Endothelial cell of umbilical vein (primary cell): ENCODE measurements around the gene DAB1. TPM values are rescaled to one million over a fixed set of nuclear protein-coding genes. Genes with fewer than 3 reads are reported as not detected.

Experiments
- BruUV-seq: library from RNA; stranded (reverse); fragments of 400-500 nt; replicated peaks from 2 replicates; lab custom pipeline; 2021; lab: Mats Ljungman, UMichigan
- CTCF ChIA-PET: fragments of 300-600, 350-600 bp; sonication (Branson Sonifier 250); formaldehyde crosslinking; loops from one replicate; lab custom pipeline; 2021; ENCODE audit warnings: antibody characterized with exemption, inconsistent platforms; lab: Charles Lee
- POLR2A ChIA-PET: fragments of 300-600, 350-600 bp; sonication (Branson Sonifier 250); formaldehyde crosslinking; loops from one replicate; lab custom pipeline; 2021; ENCODE audit warnings: antibody characterized with exemption, inconsistent platforms; lab: Charles Lee
- DNase-seq: peaks from one replicate; pipeline ENCODE4 v3.0.0-alpha.2; 2011; ENCODE audit warnings: low read depth, low spot score
- FAIRE-seq: peaks from 2 replicates; lab custom pipeline; 2011; peaks lifted over from hg19 to GRCh38; lab: Jason Lieb, UNC
- H2AFZ ChIP-seq: 2 replicates; pipeline ENCODE4 v1.6.0; 2012; ENCODE audit warnings: low read depth, low read length, control low read depth, inconsistent platforms
- H3K27ac ChIP-seq: 2 replicates; pipeline ENCODE4 v1.5.1; 2011; ENCODE audit warnings: low read depth, mild to moderate bottlenecking, control low read depth, low read length, moderate library complexity; ENCODE audit not compliant: insufficient read depth
- H3K27me3 ChIP-seq, 2 experiments: 2 replicates each; pipeline versions ENCODE4 v1.6.0 to v1.6.1; 2011; ENCODE audit warnings: low read length in 2 of 2, mixed read lengths in 1 of 2; ENCODE audit not compliant: control insufficient read depth in 2 of 2, insufficient read depth in 2 of 2
- H3K36me3 ChIP-seq, 2 experiments: 2 replicates in 1 of 2; 3 replicates in 1 of 2; pipeline ENCODE4 v1.5.1; 2011; ENCODE audit warnings: low read length in 2 of 2, mild to moderate bottlenecking in 1 of 2, moderate library complexity in 1 of 2; ENCODE audit not compliant: control insufficient read depth in 2 of 2, insufficient read depth in 2 of 2; ENCODE audit errors: extremely low read depth in 1 of 2
- H3K4me1 ChIP-seq: 3 replicates; pipeline ENCODE4 v1.5.1; 2011; ENCODE audit warnings: mild to moderate bottlenecking, low read length; ENCODE audit not compliant: control insufficient read depth, insufficient read depth; ENCODE audit errors: extremely low read depth
- H3K4me2 ChIP-seq: 2 replicates; pipeline ENCODE4 v1.6.1; 2011; ENCODE audit warnings: low read length, control low read depth, mixed read lengths; ENCODE audit not compliant: insufficient read depth
- H3K4me3 ChIP-seq, 3 experiments: fragments of 200-600 bp in 1 of 3; sonication (generic), shearing (Covaris generic) in 1 of 3; replicated peaks in 1 of 3; 2 replicates each; pipeline ENCODE4 v1.5.1; 2011 to 2016; ENCODE audit warnings: control low read depth in 3 of 3, low read length in 3 of 3, mild to moderate bottlenecking in 2 of 3, inconsistent platforms in 1 of 3, low read depth in 1 of 3, moderate library complexity in 1 of 3; ENCODE audit not compliant: insufficient read depth in 1 of 3
- H3K79me2 ChIP-seq: 2 replicates; pipeline ENCODE4 v1.6.0; 2012; ENCODE audit warnings: low read length, inconsistent platforms; ENCODE audit not compliant: control insufficient read depth, insufficient read depth
- H3K9ac ChIP-seq: replicated peaks from 2 replicates; pipeline ENCODE3; 2011; ENCODE audit warnings: low read length, control low read depth; ENCODE audit not compliant: insufficient read depth; ENCODE audit errors: extremely low read depth
- H3K9me1 ChIP-seq: replicated peaks from 3 replicates; pipeline ENCODE4 v1.6.0; 2011; ENCODE audit warnings: mild to moderate bottlenecking, low read length; ENCODE audit not compliant: control insufficient read depth, insufficient read depth; ENCODE audit errors: extremely low read depth
- H3K9me3 ChIP-seq: replicated peaks from 2 replicates; pipeline ENCODE4 v1.5.1; 2012; ENCODE audit warnings: low read length, inconsistent platforms; ENCODE audit not compliant: control insufficient read depth, insufficient read depth
- H4K20me1 ChIP-seq: replicated peaks from 2 replicates; pipeline ENCODE3; 2011; ENCODE audit warnings: mild to moderate bottlenecking, low read length; ENCODE audit not compliant: control insufficient read depth, insufficient read depth; ENCODE audit errors: extremely low read depth
- CTCF ChIP-seq, 2 donors: IDR thresholded peaks; 1 replicate in 1 of 2; 2 replicates in 1 of 2; pipeline ENCODE4 v1.5.1; 2011; ENCODE audit warnings: low read length in 2 of 2, mild to moderate bottlenecking in 2 of 2, moderate library complexity in 2 of 2, control low read depth in 1 of 2, inconsistent platforms in 1 of 2, low read depth in 1 of 2; ENCODE audit not compliant: insufficient read depth in 1 of 2; ENCODE audit errors: extremely low read depth in 1 of 2
- EZH2 ChIP-seq: IDR thresholded peaks from 2 replicates; pipeline ENCODE4 v1.6.1; 2012; ENCODE audit warnings: borderline replicate concordance, low read depth, mild to moderate bottlenecking, moderate library complexity, low read length, inconsistent platforms; ENCODE audit not compliant: severe bottlenecking
- FOS ChIP-seq: IDR thresholded peaks from 2 replicates; pipeline ENCODE4 v1.6.1; 2011; ENCODE audit warnings: mild to moderate bottlenecking, low read length, moderate library complexity, borderline replicate concordance; ENCODE audit not compliant: insufficient read depth
- GATA2 ChIP-seq: IDR thresholded peaks from 2 replicates; pipeline ENCODE4 v1.7.0; 2011; ENCODE audit warnings: low read depth, mild to moderate bottlenecking, moderate library complexity, mixed read lengths, low read length; ENCODE audit not compliant: insufficient read length, insufficient read depth
- JUN ChIP-seq: IDR thresholded peaks from 2 replicates; pipeline ENCODE4 v1.6.1; 2011; ENCODE audit warnings: borderline replicate concordance, low read depth; ENCODE audit not compliant: insufficient read length, insufficient read depth
- MAX ChIP-seq: IDR thresholded peaks from 2 replicates; pipeline ENCODE4 v1.6.1; 2011; ENCODE audit not compliant: insufficient read depth, insufficient read length
- MYC ChIP-seq: IDR thresholded peaks from one replicate; pipeline ENCODE4 v1.6.1; 2011; ENCODE audit warnings: mild to moderate bottlenecking, low read depth, low read length
- POLR2A ChIP-seq: IDR thresholded peaks from 2 replicates; pipeline ENCODE4 v1.6.1; 2012; ENCODE audit warnings: low read depth, mild to moderate bottlenecking, control low read depth, low read length
- POLR2AphosphoS5 ChIP-seq: IDR thresholded peaks from 2 replicates; pipeline ENCODE4 v1.6.1; 2012; ENCODE audit warnings: low read depth, mild to moderate bottlenecking, control low read depth, low read length, moderate library complexity; ENCODE audit not compliant: insufficient read depth
- dilution Hi-C: fragments of 300-500 bp; cut with MboI; formaldehyde crosslinking; loops from one replicate; pipeline ENCODE4 v1.15.0; 2019; ENCODE audit warnings: low sequenced_read_pairs; ENCODE audit not compliant: extremely low pct_ligation_motif_present
- intact Hi-C: fragments of 100-400 bp; cut with micrococcal nuclease; formaldehyde crosslinking; loops from one replicate; pipeline ENCODE4 v1.10.0; 2022
- polyA plus RNA-seq, 4 experiments: library from polyadenylated mRNA; depleted of rRNA in 3 of 4; stranded (reverse) in 3 of 4; unstranded in 1 of 4; fragments of >200 nt; gene quantifications; 2 replicates each; pipeline versions ENCODE4 v1.2.1 to v1.2.3, GENCODE V29; 2011 to 2012; ENCODE audit warnings: missing spikeins in 1 of 4
- total RNA-seq: library from RNA; stranded (reverse); gene quantifications from 2 replicates; pipeline ENCODE4 v1.2.3, GENCODE V29; 2021

Gene DAB1
- total and polyA plus RNA-seq, 2 donors (not counting 3 experiments of a cell fraction or from before 2014, with no cell fraction given): not detected

GRCh38 chr1:57304591-57304990 is 119.3 kb downstream of the DAB1 start:
- CTCF ChIA-PET: no interaction called here

More at GRCh38 chr1:57304591-57304990, 119.3 kb downstream of the DAB1 start:
- POLR2A ChIA-PET: no interaction called here
- no peak overlapping the region for H3K27ac ChIP-seq
- no peaks in the 10 kb centered on the region for H4K20me1 ChIP-seq
- no peaks in the 10 kb centered on the region for H3K36me3 ChIP-seq
- TF ChIP-seq MAX (no peak), MYC (no peak), JUN (no peak), FOS (no peak), GATA2 (no peak), EZH2 (no peak), POLR2A (no peak), POLR2AphosphoS5 (no peak), CTCF (IDR thresholded peaks at IDR 0.05; ENCODE audit: extremely low read depth in 1 of 2, insufficient read depth in 1 of 2, low read depth in 1 of 2, low read length in 2 of 2) (no peak)
- no peaks in the 10 kb centered on the region for H3K9me3 ChIP-seq
- dilution Hi-C loops (no loop called here), intact Hi-C loops (no loop called here)
- H3K27me3 ChIP-seq: no peaks in the 10 kb centered on the region
- BruUV-seq: no TSS peak
- FAIRE-seq (no peak), DNase-seq (no peak)
- no peak overlapping the region for H3K4me3 ChIP-seq
- H3K79me2 ChIP-seq: no peaks in the 10 kb centered on the region
- H2AFZ ChIP-seq: no peak overlapping the region
- no peaks in the 10 kb centered on the region for H3K4me1 ChIP-seq
- no peak overlapping the region for H3K9ac ChIP-seq
- H3K4me2 ChIP-seq: no peak overlapping the region
- no peaks in the 10 kb centered on the region for H3K9me1 ChIP-seq
